Fibroblast of skin of left biceps (primary cell): ENCODE data around the gene CCSER1.
"Not testable (repeated sequence)": the region's sequence is repeated elsewhere in the genome, so short reads cannot be mapped to it uniquely, and the experiment has no call there.

ENCODE experiments used
- DNase-seq, 2 experiments: peaks; one replicate each; pipeline ENCODE4 v3.0.0-alpha.2; 2013; ENCODE audit warnings: low read depth in 2 of 2

CCSER1 gene

GRCh38 chr4:90837241-90837640 is 710.0 kb downstream of the CCSER1 start:
- no peak for DNase-seq

GRCh38 chr4:90838859-90839258 is 711.7 kb downstream of the CCSER1 start:
- not testable (repeated sequence) for DNase-seq

- DNase-seq, result no peak
These were observed 713.1 kb downstream of the CCSER1 start for GRCh38 chr4:90840291-90840690.

- no peak for DNase-seq
These were observed 713.6 kb downstream of the CCSER1 start for GRCh38 chr4:90840828-90841227.

GRCh38 chr4:90841676-90842075 is 714.5 kb downstream of the CCSER1 start:
- no peak for DNase-seq

- DNase-seq, result no peak
These were observed 715.8 kb downstream of the CCSER1 start for GRCh38 chr4:90842960-90843359.

- no peak for DNase-seq
These were observed 717.0 kb downstream of the CCSER1 start for GRCh38 chr4:90844241-90844640.

- no peak for DNase-seq
These were observed 718.6 kb downstream of the CCSER1 start for GRCh38 chr4:90845777-90846176.

- no peak for DNase-seq
These were observed 725.0 kb downstream of the CCSER1 start for GRCh38 chr4:90852237-90852636.

GRCh38 chr4:90855111-90855510 is 727.9 kb downstream of the CCSER1 start:
- no peak for DNase-seq

GRCh38 chr4:90857081-90857820 is 730.1 kb downstream of the CCSER1 start:
- DNase-seq, result no peak

- no peak for DNase-seq
These were observed 748.6 kb downstream of the CCSER1 start for GRCh38 chr4:90875791-90876190.

GRCh38 chr4:90876296-90876695 is 749.1 kb downstream of the CCSER1 start:
- no peak for DNase-seq

- no peak for DNase-seq
These were observed 756.3 kb downstream of the CCSER1 start for GRCh38 chr4:90883519-90883918.

- DNase-seq, result no peak
These were observed 761.4 kb downstream of the CCSER1 start for GRCh38 chr4:90888571-90888970.

GRCh38 chr4:90889171-90889570 is 762.0 kb downstream of the CCSER1 start:
- no peak for DNase-seq

- not testable (repeated sequence) for DNase-seq
These were observed 776.2 kb downstream of the CCSER1 start for GRCh38 chr4:90903413-90903812.

- DNase-seq, result no peak
These were observed 776.8 kb downstream of the CCSER1 start for GRCh38 chr4:90904021-90904420.

- no peak for DNase-seq
These were observed 779.0 kb downstream of the CCSER1 start for GRCh38 chr4:90906239-90906638.

GRCh38 chr4:90911724-90912434 is 784.7 kb downstream of the CCSER1 start:
- DNase-seq, result not testable (repeated sequence)

GRCh38 chr4:90922174-90922573 is 795.0 kb downstream of the CCSER1 start:
- no peak for DNase-seq

GRCh38 chr4:90926957-90927356 is 799.8 kb downstream of the CCSER1 start:
- DNase-seq, result no peak

- no peak for DNase-seq
These were observed 816.1 kb downstream of the CCSER1 start for GRCh38 chr4:90943311-90943710.
